Measurements from ENCODE around the gene TMEM164. TPM values are rescaled to one million over a fixed set of nuclear protein-coding genes. Genes with fewer than 3 reads are reported as not detected.

TMEM164 gene
- total RNA-seq, 2 donors from 2014 or later = 45.5 to 445 TPM

DNA sequence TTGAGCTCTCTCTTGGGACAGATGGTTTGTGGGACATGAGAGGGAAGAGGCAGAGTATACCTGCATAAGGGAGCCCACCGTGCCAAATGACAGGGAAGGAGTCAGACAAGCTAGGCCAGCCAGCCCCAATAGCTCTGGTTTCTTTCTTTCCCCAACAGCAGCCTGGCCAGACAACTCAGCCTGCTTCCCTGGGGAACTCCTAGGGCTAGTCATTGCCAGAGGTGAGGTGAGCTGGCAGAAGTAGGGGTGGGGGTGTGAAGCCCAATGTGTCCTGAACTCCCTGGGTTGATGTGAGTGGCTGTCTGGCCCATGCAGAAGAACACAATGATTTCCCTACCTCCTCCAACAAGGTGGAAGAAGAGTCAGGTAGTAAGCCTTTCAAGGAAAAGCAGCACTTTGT lies 179.4 kb downstream of the TMEM164 start:
- Histone ChIP-seq H3K4me1 (replicated peaks) (no peaks in the 10 kb centered on the region), H3K27ac (no peak overlapping the region), H3K36me3 (no peaks in the 10 kb centered on the region), H3K9me3 (no peaks in the 10 kb centered on the region), H3K4me3 (no peak overlapping the region), H3K27me3 (replicated peaks; ENCODE audit: insufficient read depth) (no peaks in the 10 kb centered on the region)
- TF ChIP-seq, protein P1, sequence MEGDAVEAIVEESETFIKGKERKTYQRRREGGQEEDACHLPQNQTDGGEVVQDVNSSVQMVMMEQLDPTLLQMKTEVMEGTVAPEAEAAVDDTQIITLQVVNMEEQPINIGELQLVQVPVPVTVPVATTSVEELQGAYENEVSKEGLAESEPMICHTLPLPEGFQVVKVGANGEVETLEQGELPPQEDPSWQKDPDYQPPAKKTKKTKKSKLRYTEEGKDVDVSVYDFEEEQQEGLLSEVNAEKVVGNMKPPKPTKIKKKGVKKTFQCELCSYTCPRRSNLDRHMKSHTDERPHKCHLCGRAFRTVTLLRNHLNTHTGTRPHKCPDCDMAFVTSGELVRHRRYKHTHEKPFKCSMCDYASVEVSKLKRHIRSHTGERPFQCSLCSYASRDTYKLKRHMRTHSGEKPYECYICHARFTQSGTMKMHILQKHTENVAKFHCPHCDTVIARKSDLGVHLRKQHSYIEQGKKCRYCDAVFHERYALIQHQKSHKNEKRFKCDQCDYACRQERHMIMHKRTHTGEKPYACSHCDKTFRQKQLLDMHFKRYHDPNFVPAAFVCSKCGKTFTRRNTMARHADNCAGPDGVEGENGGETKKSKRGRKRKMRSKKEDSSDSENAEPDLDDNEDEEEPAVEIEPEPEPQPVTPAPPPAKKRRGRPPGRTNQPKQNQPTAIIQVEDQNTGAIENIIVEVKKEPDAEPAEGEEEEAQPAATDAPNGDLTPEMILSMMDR (IDR thresholded peaks at IDR 0.05) = no peak
- TF ChIP-seq POLR2AphosphoS5 (IDR thresholded peaks at IDR 0.05) = no peak
- TF ChIP-seq POLR2A (IDR thresholded peaks at IDR 0.05) = no peak
- 67% methylated on average over 1 of the region's 1 CpG for WGBS
- DNase-seq (ENCODE audit: low spot score) = no peak
- intact Hi-C loops (cut with DNase I) = no loop called here

DNA sequence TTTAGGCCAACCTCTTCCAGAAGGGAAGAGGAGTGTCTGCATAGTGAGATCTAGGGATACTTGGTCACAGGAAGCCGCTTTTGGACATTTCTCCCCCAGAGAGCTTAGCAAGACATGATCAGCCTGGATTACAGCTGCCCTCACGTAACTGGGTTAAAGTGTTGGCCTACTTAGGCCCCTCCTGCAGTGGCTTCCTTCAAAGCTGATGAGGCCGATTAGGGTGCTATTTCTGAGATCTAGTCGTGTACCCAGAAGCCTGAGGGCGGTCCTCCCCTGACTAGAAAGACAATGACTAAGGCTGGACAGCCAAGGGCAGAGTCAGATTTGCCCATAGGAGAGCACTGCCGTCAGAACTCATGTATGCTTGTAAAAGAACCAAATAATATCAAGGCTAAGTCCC lies 180.0 kb downstream of the TMEM164 start:
- Histone ChIP-seq H3K36me3 (no peaks in the 10 kb centered on the region), H3K4me1 (replicated peaks) (no peaks in the 10 kb centered on the region), H3K27me3 (replicated peaks; ENCODE audit: insufficient read depth) (no peaks in the 10 kb centered on the region), H3K4me3 (no peak overlapping the region), H3K9me3 (no peaks in the 10 kb centered on the region), H3K27ac (no peak overlapping the region)
- WGBS = 83% methylated on average over 6 of the region's 6 CpGs
- TF ChIP-seq POLR2A (IDR thresholded peaks at IDR 0.05) (no peak), POLR2AphosphoS5 (IDR thresholded peaks at IDR 0.05) (no peak)
- TF ChIP-seq, protein P1 (IDR thresholded peaks at IDR 0.05) = no peak
- no peak for DNase-seq (ENCODE audit: low spot score)
- intact Hi-C loops (cut with DNase I) = no loop called here

DNA sequence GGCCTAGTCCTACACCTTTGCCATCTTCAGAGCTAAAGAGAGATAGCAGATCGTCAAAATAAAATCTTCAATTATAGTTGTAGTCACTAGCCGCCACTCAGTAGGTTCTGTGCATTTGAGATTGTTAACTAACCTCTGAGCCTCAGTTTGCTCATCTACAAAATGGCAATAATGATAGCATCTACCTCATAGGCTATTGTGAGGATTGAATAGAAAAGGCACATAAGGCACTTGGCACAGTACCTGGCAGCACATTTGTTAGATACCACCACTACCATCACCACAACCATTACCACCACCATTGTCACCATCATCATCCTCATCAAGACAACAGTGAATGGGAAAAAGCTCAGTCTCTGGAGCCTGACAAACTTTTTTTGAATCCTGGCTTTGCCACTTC lies 180.4 kb downstream of the TMEM164 start:
- TF ChIP-seq POLR2A (IDR thresholded peaks at IDR 0.05) = no peak
- no peaks in the 10 kb centered on the region for H3K9me3 ChIP-seq
- H3K27ac ChIP-seq = no peak overlapping the region
- WGBS = 94% methylated on average over 2 of the region's 2 CpGs
- H3K36me3 ChIP-seq = no peaks in the 10 kb centered on the region
- no peaks in the 10 kb centered on the region for H3K27me3 ChIP-seq (replicated peaks; ENCODE audit: insufficient read depth)
- no peaks in the 10 kb centered on the region for H3K4me1 ChIP-seq (replicated peaks)
- DNase-seq (ENCODE audit: low spot score) = no peak
- intact Hi-C loops (cut with DNase I) = no loop called here
- H3K4me3 ChIP-seq = no peak overlapping the region

DNA sequence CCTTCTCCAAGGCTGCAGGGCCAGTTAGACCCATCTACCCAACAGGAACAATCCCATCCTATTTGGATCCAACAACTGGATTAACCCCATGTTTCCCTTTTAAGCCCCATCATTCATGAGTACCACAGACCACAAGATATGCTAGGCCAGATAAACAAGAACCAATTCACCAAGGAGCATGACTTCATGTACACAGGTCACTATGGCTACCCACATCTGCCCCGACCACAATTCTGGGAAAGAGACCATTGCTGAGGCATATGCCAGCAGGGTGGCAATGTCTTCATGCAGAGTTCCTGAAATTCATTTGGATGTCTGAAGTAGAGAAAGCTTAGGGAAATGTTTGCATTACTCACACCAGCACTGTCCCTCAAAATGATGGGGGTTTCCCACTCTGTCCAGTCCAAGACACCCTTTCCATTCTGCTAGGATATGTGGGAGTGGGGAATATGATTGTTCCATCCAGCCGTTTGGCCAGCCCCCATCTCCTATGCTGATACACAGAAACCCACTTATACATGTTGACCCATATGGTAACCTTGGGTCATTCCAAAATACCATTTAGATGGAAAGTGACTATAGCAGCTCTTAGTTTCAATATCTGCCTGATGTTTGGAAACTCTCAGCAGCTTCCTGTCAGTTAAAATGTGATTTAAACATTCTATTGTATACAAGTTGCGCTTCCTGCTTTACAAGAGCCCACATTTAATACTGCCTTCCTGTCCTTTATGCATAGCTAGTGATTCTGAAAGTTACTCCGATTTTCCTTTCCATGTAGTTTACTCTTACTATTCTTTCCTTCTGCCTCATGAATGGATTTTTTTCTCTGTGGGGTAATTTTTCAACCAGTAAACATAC lies 186.0 kb downstream of the TMEM164 start:
- TF ChIP-seq, protein P1 (IDR thresholded peaks at IDR 0.05) = no peak
- no peak for TF ChIP-seq POLR2AphosphoS5 (IDR thresholded peaks at IDR 0.05)
- no peak for TF ChIP-seq POLR2A (IDR thresholded peaks at IDR 0.05)
- Histone ChIP-seq H3K27ac (no peak overlapping the region), H3K4me1 (replicated peaks) (no peaks in the 10 kb centered on the region), H3K4me3 (no peak overlapping the region), H3K36me3 (no peaks in the 10 kb centered on the region), H3K9me3 (no peaks in the 10 kb centered on the region), H3K27me3 (replicated peaks; ENCODE audit: insufficient read depth) (no peaks in the 10 kb centered on the region)
- WGBS = 62% methylated on average over 4 of the region's 4 CpGs
- DNase-seq (ENCODE audit: low spot score) = no peak
- intact Hi-C loops (cut with DNase I) = no loop called here

DNA sequence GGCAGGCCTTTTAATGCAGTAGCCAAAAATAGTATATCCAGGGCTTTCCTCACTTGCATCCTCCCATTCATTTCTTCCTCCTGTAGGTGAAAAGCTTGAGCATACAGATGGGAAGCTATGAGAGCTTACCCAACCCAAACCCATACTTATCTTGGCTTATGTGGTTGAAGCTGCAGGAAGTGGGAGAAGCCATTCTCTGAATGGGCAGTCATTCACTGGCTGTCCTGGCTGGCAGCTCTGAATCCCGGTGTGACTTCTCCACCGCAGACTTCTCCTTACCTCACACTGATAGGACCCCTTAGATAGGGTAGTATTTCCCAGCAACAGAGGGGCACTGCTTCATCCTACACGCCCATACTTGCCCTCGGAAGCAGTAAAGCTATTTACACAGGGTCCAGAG lies 189.6 kb downstream of the TMEM164 start:
- no peak for DNase-seq (ENCODE audit: low spot score)
- intact Hi-C loops (cut with DNase I) = no loop called here
- 44% methylated on average over 4 of the region's 4 CpGs for WGBS
- Histone ChIP-seq H3K27me3 (replicated peaks; ENCODE audit: insufficient read depth) (no peaks in the 10 kb centered on the region), H3K27ac (no peak overlapping the region), H3K36me3 (no peaks in the 10 kb centered on the region), H3K4me3 (no peak overlapping the region), H3K9me3 (no peaks in the 10 kb centered on the region), H3K4me1 (replicated peaks) (no peaks in the 10 kb centered on the region)
- no peak for TF ChIP-seq POLR2AphosphoS5 (IDR thresholded peaks at IDR 0.05)
- TF ChIP-seq, protein P1 (IDR thresholded peaks at IDR 0.05) = no peak
- TF ChIP-seq POLR2A (IDR thresholded peaks at IDR 0.05) = no peak
